GM12872 (cell line): ENCODE results near the gene PCDH8.
A peak's percentile ranks its signal among the peaks of the same experiment; 100 is the strongest.

Experiments
- CTCF ChIP-seq: IDR thresholded peaks from 3 replicates; pipeline ENCODE4 v1.5.1; 2011; ENCODE audit warnings: low read depth, mild to moderate bottlenecking, low read length, moderate library complexity; ENCODE audit not compliant: insufficient read depth

PCDH8 gene

DNA sequence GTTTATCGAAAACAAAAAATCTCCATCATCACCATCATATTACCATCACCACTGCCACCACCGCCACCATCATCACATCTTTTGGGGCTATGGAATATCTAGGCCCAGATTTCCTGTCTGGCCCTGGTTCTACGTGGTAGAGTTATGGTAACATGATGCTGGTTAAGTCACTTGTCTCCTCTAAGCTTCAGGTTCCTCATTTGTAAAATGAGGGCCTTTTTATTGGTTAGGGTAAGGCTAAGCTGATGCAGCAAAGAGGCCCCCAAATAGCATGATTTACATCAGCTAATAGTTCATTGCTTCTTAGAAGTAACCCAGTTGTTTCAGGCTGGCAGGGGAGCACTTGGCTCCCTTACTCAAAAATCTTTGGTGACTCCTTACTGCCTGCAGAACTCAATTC lies 37.9 kb downstream of the PCDH8 start:
- no peak for TF ChIP-seq CTCF

GRCh38 chr13:52810011-52810410 lies 38.4 kb downstream of the PCDH8 start:
- no peak for TF ChIP-seq CTCF

GRCh38 chr13:52809310-52809769 lies 39.1 kb downstream of the PCDH8 start:
- peak; percentile 80 for TF ChIP-seq CTCF

GRCh38 chr13:52808842-52809219 lies 39.6 kb downstream of the PCDH8 start:
- TF ChIP-seq CTCF = no peak

- no peak for TF ChIP-seq CTCF
Measured at GRCh38 chr13:52806029-52806428, 42.4 kb downstream of the PCDH8 start.

GRCh38 chr13:52804202-52804641 lies 44.2 kb downstream of the PCDH8 start:
- no peak for TF ChIP-seq CTCF

GRCh38 chr13:52800856-52801255 lies 47.6 kb downstream of the PCDH8 start:
- TF ChIP-seq CTCF = no peak
